ENCODE data around the gene JARID2. TPM values are rescaled to one million over a fixed set of nuclear protein-coding genes. Genes with fewer than 3 reads are reported as not detected.

Gene JARID2
- total and polyA plus RNA-seq, 4 donors = 3.8 to 14.8 (median 12.0) TPM

- 53 to 70% methylated on average over 1 of the region's 1 CpG for WGBS, 2 donors
- no peak overlapping the region for H3K27ac ChIP-seq (ENCODE audit: low read depth in 1 of 2, low read length in 1 of 2)
- H3K36me3 ChIP-seq (ENCODE audit: control insufficient read depth in 4 of 4, insufficient read depth in 4 of 4, low read length in 4 of 4) = no peaks in the 10 kb centered on the region
- TF ChIP-seq, protein P1, sequence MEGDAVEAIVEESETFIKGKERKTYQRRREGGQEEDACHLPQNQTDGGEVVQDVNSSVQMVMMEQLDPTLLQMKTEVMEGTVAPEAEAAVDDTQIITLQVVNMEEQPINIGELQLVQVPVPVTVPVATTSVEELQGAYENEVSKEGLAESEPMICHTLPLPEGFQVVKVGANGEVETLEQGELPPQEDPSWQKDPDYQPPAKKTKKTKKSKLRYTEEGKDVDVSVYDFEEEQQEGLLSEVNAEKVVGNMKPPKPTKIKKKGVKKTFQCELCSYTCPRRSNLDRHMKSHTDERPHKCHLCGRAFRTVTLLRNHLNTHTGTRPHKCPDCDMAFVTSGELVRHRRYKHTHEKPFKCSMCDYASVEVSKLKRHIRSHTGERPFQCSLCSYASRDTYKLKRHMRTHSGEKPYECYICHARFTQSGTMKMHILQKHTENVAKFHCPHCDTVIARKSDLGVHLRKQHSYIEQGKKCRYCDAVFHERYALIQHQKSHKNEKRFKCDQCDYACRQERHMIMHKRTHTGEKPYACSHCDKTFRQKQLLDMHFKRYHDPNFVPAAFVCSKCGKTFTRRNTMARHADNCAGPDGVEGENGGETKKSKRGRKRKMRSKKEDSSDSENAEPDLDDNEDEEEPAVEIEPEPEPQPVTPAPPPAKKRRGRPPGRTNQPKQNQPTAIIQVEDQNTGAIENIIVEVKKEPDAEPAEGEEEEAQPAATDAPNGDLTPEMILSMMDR (IDR thresholded peaks at IDR 0.05; ENCODE audit: control extremely low read depth, extremely low read depth) = no peak
- H3K4me3 ChIP-seq = no peak overlapping the region
- H3K4me1 ChIP-seq (ENCODE audit: control insufficient read depth in 5 of 5, insufficient read depth in 5 of 5, low read length in 5 of 5) = peaks cover 20 to 54% (median 39%) of the 10 kb centered on the region in 5 donors
- no peaks in the 10 kb centered on the region for H3K9me3 ChIP-seq (ENCODE audit: control insufficient read depth in 4 of 4, insufficient read depth in 3 of 4, low read length in 3 of 4)
- DNase-seq (no peak), ATAC-seq (ENCODE audit: insufficient read depth, low FRiP score) (no peak)
- no peak overlapping the region for H3K9ac ChIP-seq (ENCODE audit: insufficient read depth in 1 of 2, low read length in 2 of 2)
- no peaks in the 10 kb centered on the region for H3K27me3 ChIP-seq (ENCODE audit: control insufficient read depth in 3 of 3, insufficient read depth in 3 of 3, low read length in 2 of 3)
These were observed 23.8 kb downstream of the JARID2 start for GRCh38 chr6:15269619-15270018.

DNA sequence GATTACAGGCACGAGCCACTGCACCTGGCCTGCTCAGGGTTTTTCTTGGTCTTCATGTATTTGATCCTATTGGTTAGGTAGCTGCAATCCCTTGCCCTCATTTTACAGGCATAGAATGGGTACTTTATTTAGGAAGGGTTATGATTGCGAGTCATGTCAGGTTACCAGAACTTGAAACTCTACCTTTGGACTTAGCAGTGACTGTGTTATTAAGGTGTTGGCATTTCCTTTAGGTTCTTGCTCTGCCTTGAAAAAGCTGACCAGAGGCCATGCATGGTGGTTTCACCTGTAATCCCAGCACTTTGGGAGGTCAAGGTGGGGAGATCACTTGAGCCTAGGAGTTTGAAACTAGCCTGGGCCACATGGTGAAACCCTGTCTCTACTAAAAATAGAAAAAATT, 24.5 kb downstream of the JARID2 start:
- H3K36me3 ChIP-seq (ENCODE audit: control insufficient read depth in 4 of 4, insufficient read depth in 4 of 4, low read length in 4 of 4) = no peaks in the 10 kb centered on the region
- no peak overlapping the region for H3K27ac ChIP-seq (ENCODE audit: low read depth in 1 of 2, low read length in 1 of 2)
- ATAC-seq (ENCODE audit: insufficient read depth, low FRiP score) = no peak
- H3K27me3 ChIP-seq (ENCODE audit: control insufficient read depth in 3 of 3, insufficient read depth in 3 of 3, low read length in 2 of 3) = no peaks in the 10 kb centered on the region
- no peak for DNase-seq
- TF ChIP-seq, protein P1 (IDR thresholded peaks at IDR 0.05; ENCODE audit: control extremely low read depth, extremely low read depth) = no peak
- peaks cover 23 to 52% (median 34%) of the 10 kb centered on the region in 5 donors for H3K4me1 ChIP-seq (ENCODE audit: control insufficient read depth in 5 of 5, insufficient read depth in 5 of 5, low read length in 5 of 5)
- no peaks in the 10 kb centered on the region for H3K9me3 ChIP-seq (ENCODE audit: control insufficient read depth in 4 of 4, insufficient read depth in 3 of 4, low read length in 3 of 4)
- no peak overlapping the region for H3K9ac ChIP-seq (ENCODE audit: insufficient read depth in 1 of 2, low read length in 2 of 2)
- WGBS, 2 donors = 97 to 98% methylated on average over 2 of the region's 2 CpGs
- H3K4me3 ChIP-seq = no peak overlapping the region

- Histone ChIP-seq H3K27me3 (ENCODE audit: control insufficient read depth in 3 of 3, insufficient read depth in 3 of 3, low read length in 2 of 3) (no peaks in the 10 kb centered on the region), H3K36me3 (ENCODE audit: control insufficient read depth in 4 of 4, insufficient read depth in 4 of 4, low read length in 4 of 4) (no peaks in the 10 kb centered on the region), H3K27ac (ENCODE audit: low read depth in 1 of 2, low read length in 1 of 2) (no peak overlapping the region), H3K4me1 (ENCODE audit: control insufficient read depth in 5 of 5, insufficient read depth in 5 of 5, low read length in 5 of 5) (peaks cover 17 to 43% (median 28%) of the 10 kb centered on the region in 5 donors), H3K9ac (ENCODE audit: insufficient read depth in 1 of 2, low read length in 2 of 2) (no peak overlapping the region), H3K4me3 (no peak overlapping the region), H3K9me3 (ENCODE audit: control insufficient read depth in 4 of 4, insufficient read depth in 3 of 4, low read length in 3 of 4) (no peaks in the 10 kb centered on the region)
- no peak for DNase-seq
- ATAC-seq (ENCODE audit: insufficient read depth, low FRiP score) = no peak
- 97 to 100% methylated on average over 1 of the region's 1 CpG for WGBS, 2 donors
- TF ChIP-seq, protein P1 (IDR thresholded peaks at IDR 0.05; ENCODE audit: control extremely low read depth, extremely low read depth) = no peak
These were observed 26.7 kb downstream of the JARID2 start for GRCh38 chr6:15272562-15272961.
